Effector memory CD4-positive, alpha-beta T cell (primary cell): ENCODE data around the gene SPRED2.

Experiments used
- DNase-seq, 3 donors: peaks; one replicate each; pipeline ENCODE4 v3.0.0-alpha.2; 2020
- H3K27ac ChIP-seq: 2 replicates; pipeline ENCODE4 v1.7.0; 2013; ENCODE audit warnings: mild to moderate bottlenecking, low read length, moderate library complexity; ENCODE audit not compliant: insufficient read depth, poor library complexity, severe bottlenecking
- H3K27me3 ChIP-seq: replicated peaks from 2 replicates; pipeline ENCODE4 v1.7.0; 2013; ENCODE audit warnings: mild to moderate bottlenecking, low read length; ENCODE audit not compliant: insufficient read depth, control insufficient read depth, poor library complexity, severe bottlenecking
- H3K36me3 ChIP-seq: 2 replicates; pipeline ENCODE4 v1.7.0; 2013; ENCODE audit warnings: mild to moderate bottlenecking, low read length, moderate library complexity; ENCODE audit not compliant: control insufficient read depth, insufficient read depth
- H3K4me1 ChIP-seq: 2 replicates; pipeline ENCODE4 v1.7.0; 2013; ENCODE audit warnings: low read length, mild to moderate bottlenecking; ENCODE audit not compliant: control insufficient read depth, insufficient read depth, poor library complexity, severe bottlenecking
- H3K4me3 ChIP-seq: 2 replicates; pipeline ENCODE4 v1.7.0; 2013; ENCODE audit warnings: low read length, low read depth, mild to moderate bottlenecking; ENCODE audit not compliant: insufficient read depth, poor library complexity, severe bottlenecking
- H3K9me3 ChIP-seq: 2 replicates; pipeline ENCODE4 v1.7.0; 2013; ENCODE audit warnings: mild to moderate bottlenecking, low read length, moderate library complexity; ENCODE audit not compliant: control insufficient read depth

The SPRED2 gene

GRCh38 chr2:65431421-65432226 lies 775 bp downstream of the SPRED2 start:
- Histone ChIP-seq H3K9me3 (no peaks in the 10 kb centered on the region), H3K4me3 (peak overlapping the region; percentile 89), H3K4me1 (peaks cover 14% of the 10 kb centered on the region), H3K27ac (peak overlapping the region; percentile 40), H3K27me3 (peaks cover 22% of the 10 kb centered on the region), H3K36me3 (no peaks in the 10 kb centered on the region)
- DNase-seq, result peak; percentile 10 to 33 (median 21)

- Histone ChIP-seq H3K4me1 (peaks cover 8% of the 10 kb centered on the region), H3K27me3 (peaks cover 16% of the 10 kb centered on the region), H3K9me3 (no peaks in the 10 kb centered on the region), H3K27ac (no peak overlapping the region), H3K36me3 (no peaks in the 10 kb centered on the region), H3K4me3 (peak overlapping the region; percentile 89)
- peak; percentile 44 to 52 (median 48) for DNase-seq
Measured at GRCh38 chr2:65430603-65431420, 1.6 kb downstream of the SPRED2 start.

GRCh38 chr2:65429786-65430602 lies 2.4 kb downstream of the SPRED2 start:
- Histone ChIP-seq H3K9me3 (no peaks in the 10 kb centered on the region), H3K4me1 (peaks cover 3% of the 10 kb centered on the region), H3K27me3 (peaks cover 8% of the 10 kb centered on the region), H3K27ac (no peak overlapping the region), H3K4me3 (peak overlapping the region; percentile 89), H3K36me3 (no peaks in the 10 kb centered on the region)
- DNase-seq, result no peak

DNA sequence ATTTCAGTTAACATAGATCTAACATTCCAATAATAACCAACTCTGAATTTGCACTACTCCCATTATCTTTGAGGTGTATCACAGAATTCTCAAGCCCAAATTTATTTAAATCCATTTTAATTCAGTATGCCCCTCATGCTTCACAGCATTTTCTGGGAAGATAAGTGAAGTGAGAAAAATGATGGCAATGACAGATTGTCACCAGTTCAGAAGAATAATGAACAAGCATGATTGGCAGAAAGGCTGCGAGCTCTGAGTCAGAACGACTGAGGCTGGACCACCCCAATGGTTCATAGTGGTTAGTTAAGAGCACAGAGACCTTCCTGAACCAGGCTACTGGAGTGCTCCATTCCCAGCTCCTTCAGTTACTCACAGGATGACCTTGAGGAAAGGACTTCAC lies 4.9 kb downstream of the SPRED2 start:
- no peak for DNase-seq
- Histone ChIP-seq H3K27me3 (no peaks in the 10 kb centered on the region), H3K9me3 (no peaks in the 10 kb centered on the region), H3K4me1 (no peaks in the 10 kb centered on the region), H3K27ac (no peak overlapping the region), H3K36me3 (no peaks in the 10 kb centered on the region), H3K4me3 (no peak overlapping the region)

DNA sequence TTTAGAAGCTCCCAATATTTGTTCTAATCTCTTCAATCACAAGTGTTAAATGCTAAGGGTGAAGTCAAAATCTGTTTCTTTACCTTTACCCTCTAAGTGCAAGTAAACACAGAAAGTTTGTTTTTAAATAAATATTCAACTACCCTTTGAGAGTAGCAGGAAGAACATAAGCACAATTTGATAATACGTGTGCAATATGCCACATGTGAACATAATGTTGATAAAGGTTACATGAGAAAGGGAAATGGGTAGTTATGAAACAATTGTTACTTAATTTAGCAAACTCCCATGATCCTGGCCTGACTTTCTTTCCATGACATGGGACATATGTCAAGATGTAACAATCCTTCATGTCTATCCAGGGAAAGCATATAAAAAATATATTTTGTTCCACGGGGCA lies 7.1 kb downstream of the SPRED2 start:
- Histone ChIP-seq H3K27ac (no peak overlapping the region), H3K4me1 (no peaks in the 10 kb centered on the region), H3K27me3 (no peaks in the 10 kb centered on the region), H3K9me3 (no peaks in the 10 kb centered on the region), H3K36me3 (no peaks in the 10 kb centered on the region), H3K4me3 (no peak overlapping the region)
- DNase-seq, result no peak

DNA sequence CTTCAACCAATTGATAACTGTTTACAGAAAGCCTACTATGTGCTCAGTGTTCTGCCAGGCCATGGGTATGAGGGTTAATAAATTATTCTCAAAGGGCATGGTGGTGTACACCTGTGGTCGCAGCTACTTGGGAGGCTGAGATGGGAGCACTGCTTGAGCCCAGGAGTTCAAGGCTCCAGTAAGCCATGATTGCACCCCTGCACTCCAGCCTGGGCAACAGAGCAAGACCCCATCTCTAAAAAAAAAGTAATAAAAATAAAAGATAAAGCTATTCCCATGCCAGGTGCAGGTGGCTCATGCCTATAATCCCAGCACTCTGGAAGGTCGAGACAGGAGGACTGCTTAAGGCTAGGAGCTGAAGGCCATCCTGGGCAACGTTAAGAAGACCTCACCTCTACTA lies 8.0 kb downstream of the SPRED2 start:
- no peaks in the 10 kb centered on the region for H3K4me1 ChIP-seq
- H3K36me3 ChIP-seq, result no peaks in the 10 kb centered on the region
- no peak overlapping the region for H3K4me3 ChIP-seq
- DNase-seq, result no peak
- no peak overlapping the region for H3K27ac ChIP-seq
- H3K27me3 ChIP-seq, result no peaks in the 10 kb centered on the region
- H3K9me3 ChIP-seq, result no peaks in the 10 kb centered on the region

DNA sequence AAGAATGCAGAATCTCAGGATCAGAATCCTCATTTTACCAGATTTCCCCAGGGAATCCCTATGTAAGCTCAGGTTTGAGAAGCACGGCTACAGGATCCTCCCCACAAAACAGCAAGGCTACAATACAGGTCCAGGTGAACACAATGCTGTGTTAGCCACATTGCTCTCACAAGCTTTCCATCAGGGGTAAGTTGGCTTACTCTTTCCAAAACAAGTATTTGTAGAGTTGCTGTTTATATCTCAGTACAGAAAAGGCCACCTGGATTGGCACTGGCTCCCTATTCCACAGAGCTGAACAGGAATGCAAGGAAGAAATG lies 11.0 kb downstream of the SPRED2 start:
- DNase-seq, result no peak
- H3K27me3 ChIP-seq, result no peaks in the 10 kb centered on the region
- H3K4me1 ChIP-seq, result no peaks in the 10 kb centered on the region
- H3K4me3 ChIP-seq, result no peak overlapping the region
- no peaks in the 10 kb centered on the region for H3K36me3 ChIP-seq
- no peaks in the 10 kb centered on the region for H3K9me3 ChIP-seq
- no peak overlapping the region for H3K27ac ChIP-seq

DNA sequence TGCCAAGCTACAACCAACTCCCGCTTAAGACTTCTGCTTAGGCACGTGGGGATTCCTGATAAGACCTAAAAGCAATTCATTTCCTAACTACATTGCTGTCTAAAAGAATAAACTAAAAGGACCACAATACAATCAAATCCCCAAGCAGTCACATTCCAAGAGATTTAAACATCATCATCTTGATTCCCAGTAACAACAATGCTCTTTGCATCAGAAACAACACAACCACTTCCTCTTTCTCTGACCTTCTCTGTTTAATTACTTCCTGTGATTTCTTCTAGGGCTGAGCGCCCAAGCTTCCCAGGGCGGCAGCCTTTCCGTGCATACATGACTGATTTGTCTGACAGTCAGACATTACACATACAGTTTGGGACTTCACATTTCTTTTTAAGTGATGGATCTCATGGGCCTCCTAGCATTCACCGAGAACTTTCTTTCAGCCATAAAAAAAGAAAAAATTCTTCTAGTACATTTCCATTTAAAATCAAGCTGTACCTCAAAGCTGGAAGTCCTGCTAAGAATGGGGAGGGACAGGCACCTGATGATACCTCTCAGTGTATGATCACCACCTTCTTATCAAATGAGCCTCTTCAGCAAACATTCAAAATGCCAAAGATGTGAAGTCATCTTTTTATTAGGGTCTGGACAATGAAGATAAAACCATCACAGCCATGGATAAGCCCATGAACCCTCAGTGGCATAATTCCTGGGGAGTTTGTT lies 11.5 kb downstream of the SPRED2 start:
- Histone ChIP-seq H3K9me3 (no peaks in the 10 kb centered on the region), H3K36me3 (no peaks in the 10 kb centered on the region), H3K4me1 (no peaks in the 10 kb centered on the region), H3K4me3 (no peak overlapping the region), H3K27me3 (no peaks in the 10 kb centered on the region), H3K27ac (no peak overlapping the region)
- no peak for DNase-seq

GRCh38 chr2:65417509-65418085 lies 14.8 kb downstream of the SPRED2 start:
- Histone ChIP-seq H3K4me3 (no peak overlapping the region), H3K4me1 (no peaks in the 10 kb centered on the region), H3K36me3 (no peaks in the 10 kb centered on the region), H3K27me3 (no peaks in the 10 kb centered on the region), H3K9me3 (no peaks in the 10 kb centered on the region), H3K27ac (no peak overlapping the region)
- DNase-seq, result no peak
